Measurements from ENCODE around the gene ZNF814. TPM values are rescaled to one million over a fixed set of nuclear protein-coding genes. Genes with fewer than 3 reads are reported as not detected.
"Not testable (repeated sequence)": the region's sequence is repeated elsewhere in the genome, so short reads cannot be mapped to it uniquely, and the experiment has no call there.

ZNF814 gene
- total RNA-seq, 1 donor from 2014 or later = 8.5 TPM

GRCh38 chr19:57815247-57816075 is 73.4 kb downstream of the ZNF814 start:
- no peak for DNase-seq (ENCODE audit: low spot score)
- no peak for TF ChIP-seq CTCF (IDR thresholded peaks at IDR 0.05)
- Mint-ChIP-seq H3K4me1 (ENCODE audit: low read depth) (peaks cover 36% of the 10 kb centered on the region), H3K27ac (ENCODE audit: unreplicated experiment) (peak overlapping the region; percentile 87), H3K4me3 (ENCODE audit: unreplicated experiment) (peak overlapping the region; percentile 94), H3K27me3 (ENCODE audit: low read depth) (no peaks in the 10 kb centered on the region), H3K36me3 (ENCODE audit: low read depth) (peaks cover 3% of the 10 kb centered on the region), H3K9me3 (ENCODE audit: low read depth) (no peaks in the 10 kb centered on the region)

- peaks cover 29% of the 10 kb centered on the region for H3K4me1 Mint-ChIP-seq (ENCODE audit: low read depth)
- peaks cover 5% of the 10 kb centered on the region for H3K36me3 Mint-ChIP-seq (ENCODE audit: low read depth)
- TF ChIP-seq CTCF (IDR thresholded peaks at IDR 0.05) = no peak
- H3K27me3 Mint-ChIP-seq (ENCODE audit: low read depth) = no peaks in the 10 kb centered on the region
- peak within 1 kb of the TSS; percentile 94 for H3K4me3 Mint-ChIP-seq (ENCODE audit: unreplicated experiment)
- DNase-seq (ENCODE audit: low spot score) = no peak
- no peaks in the 10 kb centered on the region for H3K9me3 Mint-ChIP-seq (ENCODE audit: low read depth)
- peak within 1 kb of the TSS; percentile 87 for H3K27ac Mint-ChIP-seq (ENCODE audit: unreplicated experiment)
These were observed 74.2 kb downstream of the ZNF814 start, which contains the start of gene ZNF552 for GRCh38 chr19:57814505-57815246. Gene ZNF552, minus strand, starts transcription at chr19:57814913. Its CDS starts 170 bp downstream, at chr19:57814743.

- no peaks in the 10 kb centered on the region for H3K27me3 Mint-ChIP-seq (ENCODE audit: low read depth)
- TF ChIP-seq CTCF (IDR thresholded peaks at IDR 0.05) = no peak
- peak overlapping the region; percentile 94 for H3K4me3 Mint-ChIP-seq (ENCODE audit: unreplicated experiment)
- no peak for DNase-seq (ENCODE audit: low spot score)
- peaks cover 31% of the 10 kb centered on the region for H3K4me1 Mint-ChIP-seq (ENCODE audit: low read depth)
- no peaks in the 10 kb centered on the region for H3K9me3 Mint-ChIP-seq (ENCODE audit: low read depth)
- H3K36me3 Mint-ChIP-seq (ENCODE audit: low read depth) = peaks cover 10% of the 10 kb centered on the region
- H3K27ac Mint-ChIP-seq (ENCODE audit: unreplicated experiment) = peak overlapping the region; percentile 87
These were observed 74.8 kb downstream of the ZNF814 start for GRCh38 chr19:57813919-57814504.

- not testable (repeated sequence) for H3K27ac Mint-ChIP-seq (ENCODE audit: unreplicated experiment); H3K9me3 Mint-ChIP-seq (ENCODE audit: low read depth); H3K27me3 Mint-ChIP-seq (ENCODE audit: low read depth); DNase-seq (ENCODE audit: low spot score)
- H3K36me3 Mint-ChIP-seq (ENCODE audit: low read depth) = peaks cover 13% of the 10 kb centered on the region
- peaks cover 31% of the 10 kb centered on the region for H3K4me1 Mint-ChIP-seq (ENCODE audit: low read depth)
- peak overlapping the region; percentile 16 for H3K4me3 Mint-ChIP-seq (ENCODE audit: unreplicated experiment)
These were observed 75.6 kb downstream of the ZNF814 start for GRCh38 chr19:57812975-57813820.

GRCh38 chr19:57812226-57812625 is 76.6 kb downstream of the ZNF814 start:
- H3K4me1 Mint-ChIP-seq (ENCODE audit: low read depth) = peaks cover 36% of the 10 kb centered on the region
- peaks cover 13% of the 10 kb centered on the region for H3K36me3 Mint-ChIP-seq (ENCODE audit: low read depth)
- TF ChIP-seq CTCF (IDR thresholded peaks at IDR 0.05) = no peak
- H3K27me3 Mint-ChIP-seq (ENCODE audit: low read depth) = no peaks in the 10 kb centered on the region
- H3K9me3 Mint-ChIP-seq (ENCODE audit: low read depth) = no peaks in the 10 kb centered on the region
- H3K27ac Mint-ChIP-seq (ENCODE audit: unreplicated experiment) = no peak overlapping the region
- H3K4me3 Mint-ChIP-seq (ENCODE audit: unreplicated experiment) = no peak overlapping the region
- no peak for DNase-seq (ENCODE audit: low spot score)

- H3K27me3 Mint-ChIP-seq (ENCODE audit: low read depth); DNase-seq (ENCODE audit: low spot score); H3K27ac Mint-ChIP-seq (ENCODE audit: unreplicated experiment); H3K4me3 Mint-ChIP-seq (ENCODE audit: unreplicated experiment); H3K9me3 Mint-ChIP-seq (ENCODE audit: low read depth): not testable (repeated sequence)
- peaks cover 43% of the 10 kb centered on the region for H3K4me1 Mint-ChIP-seq (ENCODE audit: low read depth)
- H3K36me3 Mint-ChIP-seq (ENCODE audit: low read depth) = peaks cover 15% of the 10 kb centered on the region
These were observed 78.2 kb downstream of the ZNF814 start for GRCh38 chr19:57810410-57811295.
